A549 (cell line): ENCODE measurements around the gene RACGAP1.

Experiments used
- BHLHE40 ChIP-seq: IDR thresholded peaks from 2 replicates; pipeline ENCODE4 v1.6.1; 2012; ENCODE audit warnings: low read depth, low read length, inconsistent platforms
- POLR2A ChIP-seq: IDR thresholded peaks from 2 replicates; pipeline ENCODE4 v1.6.1; 2012; ENCODE audit warnings: mild to moderate bottlenecking, low read length
- POLR2AphosphoS2 ChIP-seq: conservative IDR thresholded peaks from 2 replicates; pipeline ENCODE4 v1.6.1; 2012; ENCODE audit warnings: low read length, improper control_type of control experiment, inconsistent platforms
- TF ChIP-seq, protein P1 (sequence below): fragments of >200 bp; sonication (Bioruptor Twin); formaldehyde crosslinking; IDR thresholded peaks from 3 replicates; pipeline ENCODE4 v1.5.1; 2016

DNA sequence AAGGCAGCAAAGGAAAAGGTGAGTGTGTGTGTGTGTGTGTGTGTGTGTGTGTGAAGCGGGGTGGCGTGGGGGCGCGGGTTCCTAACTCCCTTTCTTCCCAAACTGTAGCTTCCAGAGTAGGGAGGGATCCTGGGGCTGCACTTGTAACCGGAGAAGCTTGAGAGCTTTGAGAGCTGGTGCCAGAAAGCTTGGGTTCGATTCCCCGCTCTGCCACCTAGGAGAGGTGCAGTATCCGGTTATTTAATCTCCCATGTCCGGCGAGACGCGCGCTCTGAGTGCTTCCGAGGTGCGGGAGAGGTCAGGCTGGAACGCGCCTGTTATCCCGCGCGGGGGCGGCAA lies 7.2 kb upstream of the RACGAP1 start:
- TF ChIP-seq BHLHE40 (no peak), POLR2AphosphoS2 (no peak), POLR2A (no peak)
- TF ChIP-seq, protein P1, sequence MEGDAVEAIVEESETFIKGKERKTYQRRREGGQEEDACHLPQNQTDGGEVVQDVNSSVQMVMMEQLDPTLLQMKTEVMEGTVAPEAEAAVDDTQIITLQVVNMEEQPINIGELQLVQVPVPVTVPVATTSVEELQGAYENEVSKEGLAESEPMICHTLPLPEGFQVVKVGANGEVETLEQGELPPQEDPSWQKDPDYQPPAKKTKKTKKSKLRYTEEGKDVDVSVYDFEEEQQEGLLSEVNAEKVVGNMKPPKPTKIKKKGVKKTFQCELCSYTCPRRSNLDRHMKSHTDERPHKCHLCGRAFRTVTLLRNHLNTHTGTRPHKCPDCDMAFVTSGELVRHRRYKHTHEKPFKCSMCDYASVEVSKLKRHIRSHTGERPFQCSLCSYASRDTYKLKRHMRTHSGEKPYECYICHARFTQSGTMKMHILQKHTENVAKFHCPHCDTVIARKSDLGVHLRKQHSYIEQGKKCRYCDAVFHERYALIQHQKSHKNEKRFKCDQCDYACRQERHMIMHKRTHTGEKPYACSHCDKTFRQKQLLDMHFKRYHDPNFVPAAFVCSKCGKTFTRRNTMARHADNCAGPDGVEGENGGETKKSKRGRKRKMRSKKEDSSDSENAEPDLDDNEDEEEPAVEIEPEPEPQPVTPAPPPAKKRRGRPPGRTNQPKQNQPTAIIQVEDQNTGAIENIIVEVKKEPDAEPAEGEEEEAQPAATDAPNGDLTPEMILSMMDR, result no peak
